Testis (tissue), 2 donors: ENCODE measurements around the gene FKBP3.

Experiments
- POLR2A ChIP-seq: fragments of 450-650 bp; IDR thresholded peaks from one replicate; pipeline ENCODE4 v1.6.1; 2017; ENCODE audit warnings: antibody characterized with exemption, mild to moderate bottlenecking, moderate library complexity
- TF ChIP-seq, protein P1 (sequence below), 3 experiments: fragments of 450-650 bp in 2 of 3; fragments of 200-600 bp in 1 of 3; sonication (generic) in 1 of 3; IDR thresholded peaks; one replicate each; pipeline ENCODE4 v1.5.1; 2016 to 2019; ENCODE audit warnings: antibody characterized with exemption in 3 of 3, mild to moderate bottlenecking in 2 of 3, moderate library complexity in 1 of 3

DNA sequence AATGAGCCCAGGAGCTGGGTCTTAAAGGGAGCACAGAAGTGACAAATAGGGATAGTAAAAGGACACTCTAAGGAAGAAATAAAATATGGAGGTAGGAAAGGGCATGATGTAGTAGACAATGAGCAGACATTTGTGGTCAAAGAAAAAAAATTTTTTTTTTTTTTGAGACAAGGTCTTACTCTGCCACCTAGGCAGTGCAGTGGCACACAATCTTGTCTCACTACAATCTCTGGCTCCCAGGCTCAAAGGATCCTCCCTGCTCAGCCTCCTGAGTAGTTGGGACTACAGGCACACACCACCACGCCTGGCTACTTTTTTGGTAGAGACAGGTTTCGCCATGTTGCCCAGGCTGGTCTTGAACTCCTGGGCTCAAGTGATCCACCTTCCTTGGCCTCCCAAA, 8.5 kb downstream of the FKBP3 start:
- TF ChIP-seq, protein P1, sequence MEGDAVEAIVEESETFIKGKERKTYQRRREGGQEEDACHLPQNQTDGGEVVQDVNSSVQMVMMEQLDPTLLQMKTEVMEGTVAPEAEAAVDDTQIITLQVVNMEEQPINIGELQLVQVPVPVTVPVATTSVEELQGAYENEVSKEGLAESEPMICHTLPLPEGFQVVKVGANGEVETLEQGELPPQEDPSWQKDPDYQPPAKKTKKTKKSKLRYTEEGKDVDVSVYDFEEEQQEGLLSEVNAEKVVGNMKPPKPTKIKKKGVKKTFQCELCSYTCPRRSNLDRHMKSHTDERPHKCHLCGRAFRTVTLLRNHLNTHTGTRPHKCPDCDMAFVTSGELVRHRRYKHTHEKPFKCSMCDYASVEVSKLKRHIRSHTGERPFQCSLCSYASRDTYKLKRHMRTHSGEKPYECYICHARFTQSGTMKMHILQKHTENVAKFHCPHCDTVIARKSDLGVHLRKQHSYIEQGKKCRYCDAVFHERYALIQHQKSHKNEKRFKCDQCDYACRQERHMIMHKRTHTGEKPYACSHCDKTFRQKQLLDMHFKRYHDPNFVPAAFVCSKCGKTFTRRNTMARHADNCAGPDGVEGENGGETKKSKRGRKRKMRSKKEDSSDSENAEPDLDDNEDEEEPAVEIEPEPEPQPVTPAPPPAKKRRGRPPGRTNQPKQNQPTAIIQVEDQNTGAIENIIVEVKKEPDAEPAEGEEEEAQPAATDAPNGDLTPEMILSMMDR (IDR thresholded peaks at IDR 0.05) = no peak
- TF ChIP-seq POLR2A = no peak
